IMR-90 (cell line): Measurements from ENCODE around the gene BRAF. TPM values are rescaled to one million over a fixed set of nuclear protein-coding genes. Genes with fewer than 3 reads are reported as not detected.

ENCODE experiments used
- ATAC-seq: fragments of 200-7000 bp; cut with Tn5 transposase; 2 replicates; pipeline ENCODE4 v1.9.1; 2020; ENCODE audit warnings: low read depth, mild to moderate bottlenecking, moderate library complexity
- BruUV-seq: library from RNA; stranded (reverse); fragments of 400-500 nt; replicated peaks from 2 replicates; lab custom pipeline; 2021; lab: Mats Ljungman, UMichigan
- CTCF ChIA-PET: fragments of 300-600 bp; formaldehyde crosslinking; extraction: SDS; loops from one replicate; lab custom pipeline; 2021; ENCODE audit warnings: antibody characterized with exemption; lab: Yijun Ruan, JAX
- POLR2A ChIA-PET: fragments of 300-600 bp; sonication (Branson Sonifier 250); formaldehyde crosslinking; loops from one replicate; lab custom pipeline; 2022; ENCODE audit warnings: antibody characterized with exemption; ENCODE audit not compliant: unreplicated experiment; lab: Charles Lee
- DNase-seq: peaks from one replicate; pipeline ENCODE4 v3.0.0; 2013
- H2AFZ ChIP-seq: replicated peaks from 2 replicates; pipeline ENCODE3; 2013; ENCODE audit warnings: low read length, mild to moderate bottlenecking; ENCODE audit not compliant: poor library complexity
- H2AK5ac ChIP-seq: 2 replicates; pipeline ENCODE4 v1.6.1; 2013; ENCODE audit warnings: low read depth, low read length, inconsistent platforms
- H2AK9ac ChIP-seq: replicated peaks from 2 replicates; pipeline ENCODE3; 2013; ENCODE audit warnings: mild to moderate bottlenecking, low read depth, low read length, moderate library complexity; ENCODE audit not compliant: poor library complexity
- H2BK120ac ChIP-seq: 2 replicates; pipeline ENCODE4 v1.6.1; 2013; ENCODE audit warnings: low read depth, low read length, inconsistent platforms
- H2BK15ac ChIP-seq: 3 replicates; pipeline ENCODE4 v1.6.1; 2013; ENCODE audit warnings: low read depth, low read length, inconsistent platforms
- H2BK20ac ChIP-seq: 2 replicates; pipeline ENCODE4 v1.6.1; 2013; ENCODE audit warnings: low read depth, mild to moderate bottlenecking, inconsistent platforms, low read length, moderate library complexity
- H2BK5ac ChIP-seq: 2 replicates; pipeline ENCODE4 v1.6.1; 2013; ENCODE audit warnings: mild to moderate bottlenecking, low read depth, low read length, inconsistent platforms; ENCODE audit not compliant: poor library complexity, severe bottlenecking
- H3K14ac ChIP-seq: replicated peaks from 2 replicates; pipeline ENCODE4 v1.6.1; 2013; ENCODE audit warnings: low read depth, low read length, inconsistent platforms
- H3K18ac ChIP-seq: 2 replicates; pipeline ENCODE4 v1.6.1; 2013; ENCODE audit warnings: low read depth, low read length, control low read depth
- H3K23ac ChIP-seq: 2 replicates; pipeline ENCODE4 v1.6.1; 2013; ENCODE audit warnings: low read depth, low read length, inconsistent platforms
- H3K27ac ChIP-seq: 2 replicates; pipeline ENCODE4 v1.5.1; 2013; ENCODE audit warnings: mild to moderate bottlenecking, control low read depth, low read length; ENCODE audit not compliant: insufficient read depth
- H3K27me3 ChIP-seq: 2 replicates; pipeline ENCODE4 v1.6.1; 2013; ENCODE audit warnings: low read length; ENCODE audit not compliant: control insufficient read depth, insufficient read depth
- H3K36me3 ChIP-seq: 2 replicates; pipeline ENCODE4 v1.6.1; 2013; ENCODE audit warnings: low read length, mixed read lengths; ENCODE audit not compliant: control insufficient read depth, insufficient read depth
- H3K4ac ChIP-seq: 2 replicates; pipeline ENCODE4 v1.6.1; 2013; ENCODE audit warnings: low read depth, low read length, inconsistent platforms
- H3K4me1 ChIP-seq: 2 replicates; pipeline ENCODE4 v1.6.1; 2013; ENCODE audit warnings: low read length, mixed read lengths; ENCODE audit not compliant: control insufficient read depth, insufficient read depth
- H3K4me2 ChIP-seq: 2 replicates; pipeline ENCODE4 v1.6.1; 2013; ENCODE audit warnings: low read depth, mild to moderate bottlenecking, control low read depth, low read length, moderate library complexity
- H3K4me3 ChIP-seq: 2 replicates; pipeline ENCODE4 v1.5.1; 2013; ENCODE audit warnings: low read depth, mild to moderate bottlenecking, control low read depth, low read length, moderate library complexity; ENCODE audit not compliant: insufficient read depth
- H3K56ac ChIP-seq: 2 replicates; pipeline ENCODE4 v1.6.1; 2013; ENCODE audit warnings: low read length, inconsistent platforms; ENCODE audit not compliant: insufficient read depth; ENCODE audit errors: extremely low read depth
- H3K79me1 ChIP-seq, 2 experiments: 2 replicates each; pipeline ENCODE4 v1.6.1; 2013; ENCODE audit warnings: low read length in 2 of 2, inconsistent platforms in 1 of 2, low read depth in 1 of 2
- H3K9ac ChIP-seq: 2 replicates; pipeline ENCODE4 v1.6.1; 2013; ENCODE audit warnings: low read depth, low read length, control low read depth
- H3K9me1 ChIP-seq: 2 replicates; pipeline ENCODE4 v1.6.1; 2013; ENCODE audit warnings: low read length, inconsistent platforms; ENCODE audit not compliant: insufficient read depth
- H3K9me3 ChIP-seq: 2 replicates; pipeline ENCODE4 v1.6.1; 2013; ENCODE audit warnings: low read length; ENCODE audit not compliant: control insufficient read depth, insufficient read depth
- H4K20me1 ChIP-seq: 2 replicates; pipeline ENCODE4 v1.6.1; 2013; ENCODE audit warnings: low read length, inconsistent platforms; ENCODE audit not compliant: insufficient read depth
- H4K5ac ChIP-seq: 2 replicates; pipeline ENCODE4 v1.6.1; 2013; ENCODE audit warnings: mild to moderate bottlenecking, low read depth, low read length, control low read depth
- H4K8ac ChIP-seq, 2 experiments: 2 replicates each; pipeline ENCODE4 v1.6.1; 2013; ENCODE audit warnings: low read depth in 2 of 2, low read length in 2 of 2, control low read depth in 1 of 2, inconsistent platforms in 1 of 2
- H4K91ac ChIP-seq: 2 replicates; pipeline ENCODE4 v1.6.1; 2013; ENCODE audit warnings: low read depth, low read length, inconsistent platforms; ENCODE audit not compliant: insufficient read depth
- RAD21 ChIP-seq: IDR thresholded peaks from 2 replicates; pipeline ENCODE4 v1.6.1; 2012; ENCODE audit warnings: low read length, improper control_type of control experiment
- WGBS, 2 experiments: methylation state at CpG; one replicate each; pipeline versions ENCODE4 v1.1.5 to v1.1.7; 2013; ENCODE audit warnings: missing lambda C conversion rate in 2 of 2; ENCODE audit not compliant: insufficient read length in 1 of 2; ENCODE audit errors: extremely low coverage in 2 of 2; 5-methylcytosine and 5-hydroxymethylcytosine counted together
- dilution Hi-C: fragments of 300-500 bp; cut with HindIII; formaldehyde crosslinking; loops from one replicate; pipeline ENCODE4 v1.14.3; 2018; ENCODE audit warnings: low sequenced_read_pairs; ENCODE audit not compliant: unreplicated experiment
- in situ Hi-C: fragments of 300-500 bp; cut with MboI; formaldehyde crosslinking; loops from 3 replicates; pipeline ENCODE4 v1.14.3; 2019; ENCODE audit warnings: low sequenced_read_pairs, inconsistent platforms, mixed read lengths
- intact Hi-C: fragments of 100-400 bp; cut with micrococcal nuclease; formaldehyde crosslinking; loops from 2 replicates; pipeline ENCODE4 v1.10.0; 2022
- polyA plus RNA-seq, 3 experiments: library from polyadenylated mRNA; depleted of rRNA; stranded (reverse); fragments of >200 nt; gene quantifications; 2 replicates each; pipeline ENCODE4 v1.2.3, GENCODE V29; 2012; ENCODE audit warnings: low replicate concordance in 1 of 3
- total RNA-seq: library from RNA; depleted of rRNA; stranded (reverse); fragments of >200 nt; gene quantifications from 2 replicates; pipeline ENCODE4 v1.2.3, GENCODE V29; 2012
- TF ChIP-seq, protein P1 (sequence below): conservative IDR thresholded peaks from 2 replicates; pipeline ENCODE4 v1.5.1; 2012; ENCODE audit warnings: mild to moderate bottlenecking, low read depth, low read length, improper control_type of control experiment
- TF ChIP-seq, protein P2 (sequence below): fragments of 150-350 bp; IDR thresholded peaks from 2 replicates; pipeline ENCODE4 v1.6.1; 2017; ENCODE audit warnings: mild to moderate bottlenecking, antibody characterized with exemption, low read length, low read depth

Gene BRAF
- total and polyA plus RNA-seq, 2 of the 4 experiments (the other 2 are of a cell fraction) = 5.7 to 12.9 TPM

DNA sequence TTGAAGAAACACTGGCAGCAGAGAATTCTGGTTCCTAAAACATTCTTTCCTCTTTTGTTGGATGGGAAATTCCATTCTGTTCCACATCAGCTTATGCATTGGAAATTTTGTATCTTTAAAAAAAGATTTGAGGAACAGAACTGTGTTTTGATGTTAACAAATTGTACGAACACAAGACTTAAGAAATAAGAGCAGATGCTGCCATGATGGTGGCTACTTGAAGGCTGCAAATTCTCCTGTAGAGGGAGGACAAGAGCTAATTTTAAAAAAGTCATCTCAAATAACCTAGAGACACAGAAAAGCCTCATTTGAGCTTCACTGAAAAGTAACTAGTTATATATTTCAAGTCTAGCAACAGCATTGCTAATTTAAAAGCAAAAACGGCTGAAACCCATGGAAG lies 198.4 kb downstream of the BRAF start:
- Histone ChIP-seq H3K79me1 (peaks cover 0 to 3% of the 10 kb centered on the region in 2 experiments; a peak in 2 of 4 replicates), H3K9ac (no peak overlapping the region), H4K8ac (no peak overlapping the region), H3K4me2 (no peak overlapping the region), H3K27me3 (no peaks in the 10 kb centered on the region), H2BK20ac (no peak overlapping the region), H4K5ac (no peak overlapping the region), H3K27ac (no peak overlapping the region), H3K56ac (no peak overlapping the region), H2BK120ac (no peak overlapping the region), H3K9me1 (no peaks in the 10 kb centered on the region; the same call in 1 of the 2 replicates), H3K36me3 (peaks cover 6% of the 10 kb centered on the region), H2AFZ (no peak overlapping the region), H4K20me1 (no peaks in the 10 kb centered on the region), H3K4ac (no peak overlapping the region), H3K9me3 (no peaks in the 10 kb centered on the region), H3K23ac (no peak overlapping the region), H2AK9ac (no peak overlapping the region), H3K4me3 (no peak overlapping the region), H2BK5ac (no peak overlapping the region), H3K4me1 (no peaks in the 10 kb centered on the region; the same call in 1 of the 2 replicates), H3K14ac (no peak overlapping the region), H2AK5ac (no peak overlapping the region), H3K18ac (no peak overlapping the region), H4K91ac (no peak overlapping the region), H2BK15ac (no peak overlapping the region)
- no TSS peak for BruUV-seq
- in situ Hi-C loops (no loop called here), dilution Hi-C loops (no loop called here), intact Hi-C loops (loop anchor here (5.0 kb wide), 1 partner anchor 806 kb away; no protein-coding TSS in a partner anchor)
- ChIA-PET POLR2A (no interaction called here), CTCF (interaction anchor here (1.0 to 1.7 kb wide), 4 partner anchors 12 to 69 kb away, joined by 3 to 11 read pairs (median 4); no protein-coding TSS in a partner anchor)
- peak; percentile 23 for DNase-seq
- no peak for ATAC-seq
- TF ChIP-seq, protein P1, sequence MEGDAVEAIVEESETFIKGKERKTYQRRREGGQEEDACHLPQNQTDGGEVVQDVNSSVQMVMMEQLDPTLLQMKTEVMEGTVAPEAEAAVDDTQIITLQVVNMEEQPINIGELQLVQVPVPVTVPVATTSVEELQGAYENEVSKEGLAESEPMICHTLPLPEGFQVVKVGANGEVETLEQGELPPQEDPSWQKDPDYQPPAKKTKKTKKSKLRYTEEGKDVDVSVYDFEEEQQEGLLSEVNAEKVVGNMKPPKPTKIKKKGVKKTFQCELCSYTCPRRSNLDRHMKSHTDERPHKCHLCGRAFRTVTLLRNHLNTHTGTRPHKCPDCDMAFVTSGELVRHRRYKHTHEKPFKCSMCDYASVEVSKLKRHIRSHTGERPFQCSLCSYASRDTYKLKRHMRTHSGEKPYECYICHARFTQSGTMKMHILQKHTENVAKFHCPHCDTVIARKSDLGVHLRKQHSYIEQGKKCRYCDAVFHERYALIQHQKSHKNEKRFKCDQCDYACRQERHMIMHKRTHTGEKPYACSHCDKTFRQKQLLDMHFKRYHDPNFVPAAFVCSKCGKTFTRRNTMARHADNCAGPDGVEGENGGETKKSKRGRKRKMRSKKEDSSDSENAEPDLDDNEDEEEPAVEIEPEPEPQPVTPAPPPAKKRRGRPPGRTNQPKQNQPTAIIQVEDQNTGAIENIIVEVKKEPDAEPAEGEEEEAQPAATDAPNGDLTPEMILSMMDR = peak; percentile 36
- TF ChIP-seq, protein P2, sequence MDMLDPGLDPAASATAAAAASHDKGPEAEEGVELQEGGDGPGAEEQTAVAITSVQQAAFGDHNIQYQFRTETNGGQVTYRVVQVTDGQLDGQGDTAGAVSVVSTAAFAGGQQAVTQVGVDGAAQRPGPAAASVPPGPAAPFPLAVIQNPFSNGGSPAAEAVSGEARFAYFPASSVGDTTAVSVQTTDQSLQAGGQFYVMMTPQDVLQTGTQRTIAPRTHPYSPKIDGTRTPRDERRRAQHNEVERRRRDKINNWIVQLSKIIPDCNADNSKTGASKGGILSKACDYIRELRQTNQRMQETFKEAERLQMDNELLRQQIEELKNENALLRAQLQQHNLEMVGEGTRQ = no peak
- TF ChIP-seq RAD21 = 0 out of 2 replicates have a peak, but pooled peaks have one; percentile 26
- no CpG with 5 or more reads among the region's 2 CpGs for WGBS, 2 experiments
